CD14-positive monocyte (primary cell): Measurements from ENCODE around the gene GJB6. TPM values are rescaled to one million over a fixed set of nuclear protein-coding genes. Genes with fewer than 3 reads are reported as not detected.
A peak's percentile ranks its signal among the peaks of the same experiment; 100 is the strongest.

ENCODE experiments used
- DNase-seq, 3 donors: peaks; one replicate each; pipeline ENCODE4 v3.0.0-alpha.2; 2011 to 2022
- H2AFZ ChIP-seq: 2 replicates; pipeline ENCODE4 v1.6.0; 2012; ENCODE audit warnings: mild to moderate bottlenecking, low read depth, low read length, inconsistent platforms; ENCODE audit not compliant: insufficient read depth, poor library complexity, severe bottlenecking
- H3K27ac ChIP-seq, 2 donors: 1 replicate in 1 of 2; 2 replicates in 1 of 2; pipeline ENCODE4 v1.5.1; 2012 to 2013; ENCODE audit warnings: low read length in 2 of 2, control low read depth in 1 of 2, inconsistent platforms in 1 of 2, low read depth in 1 of 2, mild to moderate bottlenecking in 1 of 2
- H3K27me3 ChIP-seq, 2 donors: one replicate each; pipeline versions ENCODE4 v1.6.0 to v1.6.1; 2011 to 2013; ENCODE audit warnings: low read length in 2 of 2; ENCODE audit not compliant: control insufficient read depth in 2 of 2, insufficient read depth in 2 of 2
- H3K36me3 ChIP-seq, 2 donors: replicated peaks in 1 of 2; 1 replicate in 1 of 2; 2 replicates in 1 of 2; pipeline versions ENCODE4 v1.5.1 to v1.6.1; 2012 to 2013; ENCODE audit warnings: low read length in 2 of 2, control low read depth in 1 of 2, inconsistent platforms in 1 of 2, mild to moderate bottlenecking in 1 of 2; ENCODE audit not compliant: insufficient read depth in 2 of 2, control insufficient read depth in 1 of 2
- H3K4me1 ChIP-seq, 2 donors: 1 replicate in 1 of 2; 2 replicates in 1 of 2; pipeline versions ENCODE4 v1.5.1 to v1.6.1; 2012 to 2013; ENCODE audit warnings: low read length in 2 of 2, control low read depth in 1 of 2, inconsistent platforms in 1 of 2, mild to moderate bottlenecking in 1 of 2, moderate library complexity in 1 of 2; ENCODE audit not compliant: insufficient read depth in 2 of 2, control insufficient read depth in 1 of 2
- H3K4me2 ChIP-seq: replicated peaks from 2 replicates; pipeline ENCODE3; 2012; ENCODE audit warnings: low read length, moderate library complexity, mild to moderate bottlenecking; ENCODE audit not compliant: poor library complexity, severe bottlenecking; ENCODE audit errors: extremely low read depth
- H3K4me3 ChIP-seq, 3 experiments: fragments of 200-600 bp in 1 of 3; sonication (generic) in 1 of 3; replicated peaks in 1 of 3; 1 replicate in 2 of 3; 2 replicates in 1 of 3; pipeline ENCODE4 v1.5.1; 2011 to 2013; ENCODE audit warnings: low read length in 3 of 3, mild to moderate bottlenecking in 3 of 3, control low read depth in 2 of 3, low read depth in 2 of 3, inconsistent platforms in 1 of 3, moderate library complexity in 1 of 3
- H3K79me2 ChIP-seq: 2 replicates; pipeline ENCODE4 v1.6.0; 2012; ENCODE audit warnings: mild to moderate bottlenecking, control low read depth, inconsistent platforms, low read length, moderate library complexity; ENCODE audit not compliant: insufficient read depth
- H3K9ac ChIP-seq: 2 replicates; pipeline ENCODE4 v1.6.0; 2017; ENCODE audit warnings: low read length, mild to moderate bottlenecking; ENCODE audit not compliant: insufficient read depth, poor library complexity, severe bottlenecking
- H3K9me3 ChIP-seq, 2 donors: replicated peaks in 1 of 2; 1 replicate in 1 of 2; 2 replicates in 1 of 2; pipeline versions ENCODE4 v1.5.1 to v1.6.1; 2012 to 2013; ENCODE audit warnings: low read length in 2 of 2, control low read depth in 1 of 2; ENCODE audit not compliant: control insufficient read depth in 1 of 2, insufficient read depth in 1 of 2
- H4K20me1 ChIP-seq: 2 replicates; pipeline ENCODE4 v1.6.0; 2012; ENCODE audit warnings: mild to moderate bottlenecking, low read length, control low read depth, moderate library complexity; ENCODE audit not compliant: insufficient read depth
- H3K27ac Mint-ChIP-seq, 7 donors: one replicate each; pipeline ENCODE4 v1.8.0; 2020; ENCODE audit warnings: mild to moderate bottlenecking in 7 of 7, mixed read lengths in 7 of 7, moderate library complexity in 6 of 7, inconsistent platforms in 2 of 7
- H3K27me3 Mint-ChIP-seq, 3 donors: one replicate each; pipeline ENCODE4 v1.8.0; 2021 to 2022; ENCODE audit warnings: low read depth in 3 of 3, mild to moderate bottlenecking in 3 of 3, mixed read lengths in 3 of 3, moderate library complexity in 3 of 3, inconsistent platforms in 1 of 3
- H3K36me3 Mint-ChIP-seq, 2 donors: one replicate each; pipeline ENCODE4 v1.8.0; 2020; ENCODE audit warnings: mixed read lengths in 2 of 2, inconsistent platforms in 1 of 2, mild to moderate bottlenecking in 1 of 2
- H3K4me1 Mint-ChIP-seq: one replicate; pipeline ENCODE4 v1.8.0; 2020; ENCODE audit warnings: mild to moderate bottlenecking, mixed read lengths
- H3K4me3 Mint-ChIP-seq, 2 donors: one replicate each; pipeline ENCODE4 v1.8.0; 2020; ENCODE audit warnings: mild to moderate bottlenecking in 2 of 2, mixed read lengths in 2 of 2, moderate library complexity in 1 of 2
- H3K9me3 Mint-ChIP-seq, 7 donors: one replicate each; pipeline ENCODE4 v1.8.0; 2020 to 2022; ENCODE audit warnings: mixed read lengths in 7 of 7, mild to moderate bottlenecking in 6 of 7, moderate library complexity in 6 of 7, inconsistent platforms in 2 of 7
- CTCF ChIP-seq: fragments of 200-600 bp; IDR thresholded peaks from one replicate; pipeline ENCODE4 v1.8.0; 2022; ENCODE audit warnings: antibody characterized with exemption, mild to moderate bottlenecking
- WGBS: methylation state at CpG from one replicate; pipeline ENCODE4 v1.1.5; 2013; ENCODE audit warnings: missing lambda C conversion rate; ENCODE audit not compliant: insufficient coverage; 5-methylcytosine and 5-hydroxymethylcytosine counted together
- intact Hi-C, 2 donors: fragments of 100-400 bp; cut with micrococcal nuclease; formaldehyde crosslinking; loops; one replicate each; pipeline versions ENCODE4 v1.15.0 to v1.15.1; 2023
- polyA plus RNA-seq, 3 donors: library from polyadenylated mRNA; depleted of rRNA in 1 of 3; unstranded in 2 of 3; stranded (reverse) in 1 of 3; fragments of 300-500 nt in 2 of 3; fragments of >200 nt in 1 of 3; fragmentation: Illumina TruSeq in 2 of 3; gene quantifications; 1 replicate in 2 of 3; 2 replicates in 1 of 3; pipeline ENCODE4 v1.2.3, GENCODE V29; 2012 to 2021

Gene GJB6
- polyA plus RNA-seq, 3 donors, result 0.32 TPM; not detected in 2

DNA sequence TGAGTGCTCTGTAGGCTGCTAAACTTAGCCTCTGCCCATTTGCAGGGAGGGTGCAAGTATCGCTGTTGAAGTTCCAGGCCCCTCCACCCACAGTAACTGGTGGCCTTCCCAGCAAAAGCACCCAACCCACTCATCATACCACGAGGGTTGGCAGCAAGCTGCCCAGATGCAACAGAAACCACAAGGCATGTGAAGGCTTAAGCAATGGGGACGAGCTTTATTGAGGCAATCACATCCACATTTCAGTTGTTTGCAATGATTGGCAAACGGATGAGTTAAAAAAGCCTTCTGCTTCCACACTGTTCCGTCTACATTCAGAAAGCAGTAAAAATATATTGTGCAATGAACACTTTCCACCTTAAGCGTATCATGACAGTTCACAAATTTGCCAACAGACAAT is 10.3 kb downstream of the GJB6 start:
- Histone ChIP-seq H3K79me2 (no peaks in the 10 kb centered on the region), H3K36me3 (no peaks in the 10 kb centered on the region), H3K4me1 (peaks cover 40 to 42% of the 10 kb centered on the region in 2 donors), H3K27ac (peak overlapping the region; percentile 84 to 86), H3K9ac (no peak overlapping the region), H4K20me1 (no peaks in the 10 kb centered on the region), H3K9me3 (no peaks in the 10 kb centered on the region), H2AFZ (peak overlapping the region; percentile 19), H3K27me3 (no peaks in the 10 kb centered on the region), H3K4me2 (peak overlapping the region; percentile 56), H3K4me3 (peak overlapping the region in 1 of 3 experiments; percentile 24)
- peak overlapping the region in 1 of 2 donors; percentile 64 for H3K4me3 Mint-ChIP-seq
- peaks cover 0 to 2% (median 0%) of the 10 kb centered on the region in 7 donors for H3K9me3 Mint-ChIP-seq
- H3K27me3 Mint-ChIP-seq, result peaks cover 0 to 2% (median 0%) of the 10 kb centered on the region in 3 donors
- peak overlapping the region; percentile 88 to 98 (median 95) for H3K27ac Mint-ChIP-seq
- peaks cover 5 to 7% of the 10 kb centered on the region in 2 donors for H3K36me3 Mint-ChIP-seq
- no peak for TF ChIP-seq CTCF
- DNase-seq, result peak; percentile 83 to 94 (median 87)
- 0% methylated on average over 2 of the region's 6 CpGs for WGBS
- H3K4me1 Mint-ChIP-seq, result peaks cover 43% of the 10 kb centered on the region
- intact Hi-C loops, result no loop called here

DNA sequence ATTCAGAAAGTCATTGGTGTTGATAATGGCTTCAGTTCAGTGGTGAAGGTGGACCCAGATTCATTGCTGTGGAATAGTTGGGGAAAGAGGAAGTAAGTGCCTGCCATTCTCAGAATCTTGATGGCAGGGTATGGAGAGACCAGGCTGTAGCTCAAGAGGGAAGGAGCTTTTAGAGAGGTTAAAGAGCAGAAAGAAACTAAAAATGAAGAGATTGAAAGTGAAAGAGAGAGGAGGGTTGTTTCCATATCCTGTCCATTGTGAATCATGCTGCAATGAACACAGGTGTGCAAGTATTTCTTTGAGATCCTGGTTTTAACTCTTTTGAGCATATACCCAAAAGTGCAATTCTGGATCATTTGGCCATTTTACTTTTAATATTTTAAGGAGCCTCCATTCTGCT is 12.5 kb downstream of the GJB6 start:
- peaks cover 5% of the 10 kb centered on the region in 2 donors for H3K36me3 Mint-ChIP-seq
- Histone ChIP-seq H4K20me1 (no peaks in the 10 kb centered on the region), H3K4me2 (no peak overlapping the region), H3K36me3 (no peaks in the 10 kb centered on the region), H2AFZ (no peak overlapping the region), H3K9me3 (no peaks in the 10 kb centered on the region), H3K4me3 (no peak overlapping the region), H3K27me3 (no peaks in the 10 kb centered on the region), H3K4me1 (peaks cover 40 to 42% of the 10 kb centered on the region in 2 donors), H3K79me2 (no peaks in the 10 kb centered on the region), H3K27ac (no peak overlapping the region), H3K9ac (no peak overlapping the region)
- H3K9me3 Mint-ChIP-seq, result peaks cover 0 to 3% (median 0%) of the 10 kb centered on the region in 7 donors
- TF ChIP-seq CTCF, result no peak
- peaks cover 44% of the 10 kb centered on the region for H3K4me1 Mint-ChIP-seq
- peaks cover 0 to 2% (median 0%) of the 10 kb centered on the region in 3 donors for H3K27me3 Mint-ChIP-seq
- intact Hi-C loops, result no loop called here
- DNase-seq, result peak in 2 of 3 donors; percentile 19 to 31
- peak overlapping the region in 5 of 7 donors; percentile 5 to 63 (median 41) for H3K27ac Mint-ChIP-seq
- no peak overlapping the region for H3K4me3 Mint-ChIP-seq
